ENCODE data around the gene DAGLA.
"Not testable (repeated sequence)": the region's sequence is repeated elsewhere in the genome, so short reads cannot be mapped to it uniquely, and the experiment has no call there.

DAGLA gene

GRCh38 chr11:61679893-61680621, at the start of gene DAGLA:
Gene DAGLA, plus strand, starts transcription at chr11:61680391. Its CDS starts 39,765 bp downstream, at chr11:61720156.
- peak; percentile 22 for DNase-seq

- DNase-seq: no peak
These were observed 48.1 kb upstream of the DAGLA start for GRCh38 chr11:61632096-61632495.

- no peak for DNase-seq
These were observed 44.9 kb upstream of the DAGLA start for GRCh38 chr11:61635304-61635703.

- no peak for DNase-seq
These were observed 44.4 kb upstream of the DAGLA start for GRCh38 chr11:61635787-61636186.

- DNase-seq: no peak
These were observed 43.5 kb upstream of the DAGLA start for GRCh38 chr11:61636676-61637075.

- DNase-seq: no peak
These were observed 42.9 kb upstream of the DAGLA start for GRCh38 chr11:61637277-61637676.

- no peak for DNase-seq
These were observed 40.3 kb upstream of the DAGLA start for GRCh38 chr11:61639816-61640443.

- DNase-seq: no peak
These were observed 38.0 kb upstream of the DAGLA start for GRCh38 chr11:61642162-61642561.

- DNase-seq: no peak
These were observed 34.9 kb upstream of the DAGLA start for GRCh38 chr11:61645179-61645868.

- DNase-seq: no peak
These were observed 32.7 kb upstream of the DAGLA start for GRCh38 chr11:61647529-61647928.

GRCh38 chr11:61650781-61651571, 29.2 kb upstream of the DAGLA start:
- DNase-seq: no peak

GRCh38 chr11:61652135-61652534, 28.1 kb upstream of the DAGLA start:
- no peak for DNase-seq

GRCh38 chr11:61654397-61654829, 25.8 kb upstream of the DAGLA start:
- DNase-seq: no peak

- DNase-seq: not testable (repeated sequence)
These were observed 24.7 kb upstream of the DAGLA start for GRCh38 chr11:61655266-61656159.

GRCh38 chr11:61656347-61657077, 23.7 kb upstream of the DAGLA start:
- no peak for DNase-seq

- no peak for DNase-seq
These were observed 22.5 kb upstream of the DAGLA start for GRCh38 chr11:61657566-61658290.

- no peak for DNase-seq
These were observed 20.6 kb upstream of the DAGLA start for GRCh38 chr11:61659413-61660196.

- DNase-seq: not testable (repeated sequence)
These were observed 19.2 kb upstream of the DAGLA start for GRCh38 chr11:61660997-61661396.

GRCh38 chr11:61666684-61667297, 13.4 kb upstream of the DAGLA start:
- no peak for DNase-seq
